ENCODE measurements around the gene RCAN2.

- TF ChIP-seq POLR2AphosphoS5 (IDR thresholded peaks at IDR 0.05; ENCODE audit: low read depth, low read length) (no peak), REST (IDR thresholded peaks at IDR 0.05; ENCODE audit: insufficient read depth in 1 of 2, low read depth in 2 of 2, low read length in 2 of 2) (no peak), FOXP2 (optimal IDR thresholded peaks at IDR 0.05; ENCODE audit: borderline replicate concordance, extremely low read depth, extremely low read length, insufficient read depth) (no peak)
These were observed 211.4 kb downstream of the RCAN2 start for GRCh38 chr6:46279874-46280273.

Data from PFSK-1 (cell line).